Superior temporal gyrus (tissue), 1 donor: Measurements from ENCODE around the gene RSPH1.

Source experiments
- DNase-seq: peaks from one replicate; pipeline ENCODE4 v3.0.0-alpha.2; 2016; ENCODE audit errors: extremely low spot score

The RSPH1 gene

DNA sequence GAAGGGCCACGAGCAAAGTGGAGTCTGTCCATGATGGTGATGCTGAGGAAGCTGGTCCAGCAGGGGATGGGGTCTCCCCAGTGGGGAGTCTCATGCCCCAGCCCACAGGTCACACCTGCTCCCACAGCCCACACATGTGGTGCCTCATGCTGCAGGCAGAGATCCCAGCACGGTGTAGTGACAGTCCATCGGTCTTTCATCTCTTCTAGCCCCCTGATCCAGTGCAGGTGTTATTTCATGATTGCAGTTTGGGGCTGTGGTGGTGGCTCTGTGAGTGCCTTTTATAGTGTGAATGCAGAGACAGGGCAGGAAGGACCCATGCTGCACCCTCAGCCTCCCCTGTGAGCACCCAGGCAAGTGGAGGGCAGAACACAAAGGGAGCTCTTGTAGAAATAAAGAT is 47.3 kb downstream of the RSPH1 start:
- no peak for DNase-seq

- DNase-seq: no peak
Observed at GRCh38 chr21:42447732-42448131, 48.3 kb downstream of the RSPH1 start.

DNA sequence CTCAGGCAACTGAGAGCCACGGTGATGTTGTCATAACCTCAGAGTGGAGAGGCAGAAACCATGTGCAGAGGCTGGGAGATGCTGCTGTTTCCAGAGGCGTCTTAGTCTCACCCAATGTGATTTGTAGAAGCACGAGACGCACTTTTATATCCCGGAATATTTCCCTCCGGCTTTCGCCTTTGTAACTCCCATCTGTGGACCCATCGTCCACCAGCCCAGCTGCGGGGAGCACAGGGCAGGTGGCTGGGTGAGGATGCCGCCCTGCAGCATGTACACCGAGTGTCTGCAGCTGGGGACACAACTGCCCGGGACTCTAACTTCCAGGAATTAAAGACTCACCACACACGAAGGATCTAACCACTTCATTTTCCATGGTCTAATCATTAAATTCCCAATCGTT is 48.8 kb downstream of the RSPH1 start:
- no peak for DNase-seq

DNA sequence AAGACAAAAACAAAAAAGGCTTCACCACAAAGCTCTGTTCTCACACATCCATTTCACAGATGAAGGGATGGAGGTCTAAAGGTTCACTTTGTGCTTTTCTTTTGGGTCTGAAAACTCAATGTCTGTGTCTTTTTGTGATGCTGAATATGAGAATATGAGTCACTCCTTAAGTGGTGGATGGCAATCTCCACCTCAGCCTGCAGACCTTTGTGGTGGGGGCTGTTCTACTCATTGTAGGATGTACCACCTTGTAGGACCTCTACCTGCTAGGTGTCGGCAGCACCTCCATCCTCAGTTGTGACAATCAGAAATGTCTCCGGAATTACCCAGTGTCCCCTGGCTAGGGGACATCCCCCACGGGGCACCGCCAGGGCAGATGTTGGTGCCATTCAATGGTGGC is 49.5 kb downstream of the RSPH1 start:
- no peak for DNase-seq

DNA sequence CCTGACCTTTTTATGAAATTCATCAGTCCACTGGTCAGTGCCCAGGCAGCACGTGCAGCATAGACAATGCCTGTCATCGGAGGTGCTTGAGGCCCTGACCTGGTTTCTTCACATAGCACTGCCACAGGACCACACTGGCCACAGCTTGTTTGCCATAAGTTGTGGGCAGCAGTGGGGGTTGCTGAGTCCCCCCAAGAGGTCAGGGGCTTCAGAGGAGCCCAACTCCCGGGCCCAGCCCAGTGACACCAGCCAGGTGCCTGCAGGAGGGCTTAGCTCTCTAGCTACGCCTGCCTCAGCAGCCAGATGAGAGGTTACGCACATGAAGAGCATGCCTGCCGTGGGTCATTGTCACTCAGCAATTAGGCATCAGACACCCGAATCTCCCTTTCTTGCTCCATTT is 50.7 kb downstream of the RSPH1 start:
- no peak for DNase-seq

DNA sequence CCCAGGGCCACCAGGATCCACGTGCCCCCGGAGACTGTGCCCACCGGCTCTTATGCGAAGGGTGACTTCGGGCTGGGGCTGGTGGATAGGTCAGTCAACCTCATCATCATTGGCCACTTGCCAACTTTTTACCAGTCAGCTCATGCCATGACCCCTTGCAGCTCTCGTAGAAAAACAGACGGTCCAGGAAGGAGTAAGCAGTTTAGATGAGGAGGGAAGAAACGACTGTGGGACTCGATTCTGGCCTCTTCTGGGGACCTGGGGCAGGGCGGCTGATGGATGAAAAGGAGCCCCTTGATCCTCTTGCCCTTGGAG is 51.3 kb downstream of the RSPH1 start:
- no peak for DNase-seq

- DNase-seq: no peak
Observed at GRCh38 chr21:42443876-42444744, 51.9 kb downstream of the RSPH1 start.

- no peak for DNase-seq
Observed at GRCh38 chr21:42443181-42443785, 52.7 kb downstream of the RSPH1 start.

DNA sequence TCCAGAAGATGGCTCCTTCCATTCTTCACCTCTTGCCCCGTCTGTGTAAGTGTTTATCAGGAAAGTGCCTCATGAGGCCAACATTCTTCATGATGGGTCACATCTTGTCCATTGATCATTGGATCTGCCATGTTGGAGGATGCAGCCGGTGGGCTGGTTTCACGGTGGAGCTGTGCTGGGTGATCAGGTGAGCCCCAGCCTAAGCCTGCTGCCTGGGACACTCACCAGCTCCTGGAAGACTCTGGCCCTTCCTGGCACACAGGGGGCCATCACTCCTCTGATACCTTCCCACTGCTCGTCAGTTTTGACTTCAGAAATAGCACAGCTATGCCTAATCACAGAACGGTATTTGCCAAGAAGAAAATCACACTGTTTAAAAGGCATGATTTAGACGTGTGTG is 54.1 kb downstream of the RSPH1 start:
- no peak for DNase-seq

- DNase-seq: no peak
Observed at GRCh38 chr21:42440187-42440792, 55.7 kb downstream of the RSPH1 start.

GRCh38 chr21:42439284-42440186 is 56.5 kb downstream of the RSPH1 start:
- no peak for DNase-seq

GRCh38 chr21:42438316-42439205 is 57.5 kb downstream of the RSPH1 start:
- DNase-seq: no peak

GRCh38 chr21:42437786-42438185 is 58.2 kb downstream of the RSPH1 start:
- DNase-seq: no peak

GRCh38 chr21:42436914-42437313 is 59.1 kb downstream of the RSPH1 start:
- DNase-seq: no peak

GRCh38 chr21:42435833-42436232 is 60.2 kb downstream of the RSPH1 start:
- DNase-seq: no peak

DNA sequence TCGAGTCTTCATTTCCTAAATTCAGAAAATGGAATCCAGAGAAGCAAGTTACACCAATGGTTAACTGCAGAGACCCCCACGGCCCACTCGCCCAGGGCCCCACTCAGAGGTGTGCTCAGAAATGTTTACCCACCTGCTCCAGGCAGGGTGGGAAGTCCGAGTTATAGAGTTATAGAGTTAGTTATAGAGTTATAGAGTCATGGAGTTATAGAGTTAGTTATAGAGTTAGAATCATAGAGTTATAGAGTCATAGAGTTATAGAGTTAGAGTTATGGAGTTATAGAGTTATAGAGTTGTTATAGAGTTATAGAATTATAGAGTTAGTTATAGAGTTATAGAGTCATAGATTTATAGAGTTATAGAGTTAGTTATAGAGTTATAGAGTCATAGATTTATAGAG is 60.6 kb downstream of the RSPH1 start:
- no peak for DNase-seq

- no peak for DNase-seq
Observed at GRCh38 chr21:42434884-42435283, 61.1 kb downstream of the RSPH1 start.

DNA sequence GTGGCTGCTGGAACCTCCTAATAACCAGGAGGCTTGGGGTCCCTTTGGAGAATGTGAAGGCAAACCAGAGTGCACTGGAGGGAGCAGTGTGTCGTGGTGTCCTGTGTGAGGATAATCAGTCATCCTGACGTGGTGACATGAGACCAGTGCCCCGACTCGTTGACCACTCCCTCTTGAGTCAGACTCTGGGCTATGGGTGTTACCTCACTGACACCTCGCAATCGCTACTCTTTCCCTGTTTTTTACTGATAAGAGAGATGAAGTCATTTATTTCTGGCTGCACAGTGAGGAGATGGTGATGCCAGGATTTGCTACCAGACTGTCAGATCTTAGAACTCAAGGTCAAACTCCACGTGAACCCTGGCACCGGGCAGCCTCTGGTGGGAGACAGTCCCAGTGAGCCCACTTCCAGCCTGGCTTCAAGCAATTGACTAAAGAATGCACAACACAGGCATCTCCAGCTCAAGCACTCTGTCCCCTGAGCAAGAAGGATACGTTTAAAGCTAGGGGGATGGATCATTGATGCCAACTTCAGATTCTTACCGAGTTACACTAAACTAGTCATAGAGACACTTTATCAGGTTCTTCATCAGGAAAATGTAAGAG is 62.0 kb downstream of the RSPH1 start:
- DNase-seq: no peak

DNA sequence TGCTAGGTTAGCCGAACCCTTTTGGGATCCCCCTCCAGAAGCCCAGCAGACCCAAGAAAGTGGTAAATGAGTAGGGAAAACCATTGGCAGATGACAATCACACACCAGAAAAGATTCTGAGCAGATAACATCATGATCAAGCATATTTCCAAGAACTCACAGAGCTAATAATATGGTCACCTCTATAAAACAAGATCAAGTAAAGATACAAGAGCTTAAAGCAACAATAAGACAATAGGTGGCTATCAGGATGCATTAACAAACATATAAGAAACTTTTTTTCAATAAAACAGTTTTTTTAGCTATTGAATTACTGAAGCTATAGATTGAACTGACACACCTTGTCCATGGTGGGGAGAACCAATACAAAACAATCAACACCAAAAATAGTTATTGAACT is 63.3 kb downstream of the RSPH1 start:
- no peak for DNase-seq

DNA sequence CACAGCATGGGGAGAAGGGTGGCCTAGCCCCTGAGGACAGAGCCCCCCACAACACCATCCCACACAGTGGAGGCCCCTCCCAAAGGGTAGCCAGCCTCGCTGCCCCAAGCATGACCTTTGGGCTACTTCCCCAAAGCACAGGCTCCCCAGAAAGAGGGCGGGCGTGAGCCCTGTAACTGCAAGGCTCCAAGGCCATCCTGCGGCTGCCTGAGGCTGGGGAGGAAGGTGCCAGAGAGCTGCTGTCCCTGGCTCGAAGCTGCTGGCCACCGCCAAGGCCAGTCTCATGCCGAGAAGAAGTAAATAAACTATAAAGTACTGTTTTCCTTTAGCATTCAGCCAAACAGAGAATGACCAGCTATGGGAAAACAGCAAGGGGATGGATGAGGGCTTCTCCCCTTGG is 64.8 kb downstream of the RSPH1 start:
- no peak for DNase-seq

- no peak for DNase-seq
Observed at GRCh38 chr21:42430521-42430920, 65.5 kb downstream of the RSPH1 start.
